ENCODE data around the gene WASF1.
"Not testable (repeated sequence)": the region's sequence is repeated elsewhere in the genome, so short reads cannot be mapped to it uniquely, and the experiment has no call there.

Gene WASF1

GRCh38 chr6:110089323-110089722 lies 90.1 kb downstream of the WASF1 start:
- DNase-seq (ENCODE audit: low read depth in 2 of 2), result no peak

- no peak for DNase-seq (ENCODE audit: low read depth in 2 of 2)
These were observed 94.2 kb downstream of the WASF1 start for GRCh38 chr6:110085285-110085684.

GRCh38 chr6:110083875-110084585 lies 95.4 kb downstream of the WASF1 start:
- no peak for DNase-seq (ENCODE audit: low read depth in 2 of 2)

- no peak for DNase-seq (ENCODE audit: low read depth in 2 of 2)
These were observed 104.1 kb downstream of the WASF1 start for GRCh38 chr6:110075406-110075805.

GRCh38 chr6:110073474-110073873 lies 106.0 kb downstream of the WASF1 start:
- DNase-seq (ENCODE audit: low read depth in 2 of 2), result not testable (repeated sequence)

GRCh38 chr6:110068592-110068967 lies 110.9 kb downstream of the WASF1 start:
- DNase-seq (ENCODE audit: low read depth in 2 of 2), result no peak

- no peak for DNase-seq (ENCODE audit: low read depth in 2 of 2)
These were observed 111.5 kb downstream of the WASF1 start for GRCh38 chr6:110067837-110068591.

- no peak for DNase-seq (ENCODE audit: low read depth in 2 of 2)
These were observed 114.5 kb downstream of the WASF1 start for GRCh38 chr6:110064744-110065524.

- peak in 1 of 2 donors; percentile 12 for DNase-seq (ENCODE audit: low read depth in 2 of 2)
These were observed 115.7 kb downstream of the WASF1 start for GRCh38 chr6:110063594-110064263.

GRCh38 chr6:110055387-110055735 lies 124.1 kb downstream of the WASF1 start:
- no peak for DNase-seq (ENCODE audit: low read depth in 2 of 2)

GRCh38 chr6:110054664-110055386 lies 124.6 kb downstream of the WASF1 start:
- DNase-seq (ENCODE audit: low read depth in 2 of 2), result no peak

- DNase-seq (ENCODE audit: low read depth in 2 of 2), result no peak
These were observed 125.9 kb downstream of the WASF1 start for GRCh38 chr6:110053395-110054240.

GRCh38 chr6:110050440-110050813 lies 129.0 kb downstream of the WASF1 start:
- DNase-seq (ENCODE audit: low read depth in 2 of 2), result no peak
